Measurements from ENCODE around the gene CHRDL2.
"Not testable (repeated sequence)": the region's sequence is repeated elsewhere in the genome, so short reads cannot be mapped to it uniquely, and the experiment has no call there.

Gene CHRDL2

GRCh38 chr11:74662487-74663103, 68.6 kb downstream of the CHRDL2 start:
- DNase-seq (ENCODE audit: extremely low read depth, low read depth), result no peak
- H3K4me3 ChIP-seq (replicated peaks; ENCODE audit: low read depth, low read length), result no peak overlapping the region
- TF ChIP-seq CTCF (IDR thresholded peaks at IDR 0.05; ENCODE audit: low read depth, low read length, missing control alignments), result no peak

- DNase-seq (ENCODE audit: extremely low read depth, low read depth); H3K4me3 ChIP-seq (replicated peaks; ENCODE audit: low read depth, low read length): not testable (repeated sequence)
These were observed 72.1 kb downstream of the CHRDL2 start for GRCh38 chr11:74659124-74659523.

GRCh38 chr11:74654976-74655375, 76.2 kb downstream of the CHRDL2 start:
- DNase-seq (ENCODE audit: extremely low read depth, low read depth), result no peak
- H3K4me3 ChIP-seq (replicated peaks; ENCODE audit: low read depth, low read length), result no peak overlapping the region
- no peak for TF ChIP-seq CTCF (IDR thresholded peaks at IDR 0.05; ENCODE audit: low read depth, low read length, missing control alignments)

- TF ChIP-seq CTCF (IDR thresholded peaks at IDR 0.05; ENCODE audit: low read depth, low read length, missing control alignments), result no peak
- peak; percentile 79 for DNase-seq (ENCODE audit: extremely low read depth, low read depth)
- H3K4me3 ChIP-seq (replicated peaks; ENCODE audit: low read depth, low read length), result no peak overlapping the region
These were observed 80.7 kb downstream of the CHRDL2 start for GRCh38 chr11:74650498-74650897.

- no peak for TF ChIP-seq CTCF (IDR thresholded peaks at IDR 0.05; ENCODE audit: low read depth, low read length, missing control alignments)
- no peak overlapping the region for H3K4me3 ChIP-seq (replicated peaks; ENCODE audit: low read depth, low read length)
- DNase-seq (ENCODE audit: extremely low read depth, low read depth), result no peak
These were observed 82.3 kb downstream of the CHRDL2 start for GRCh38 chr11:74648894-74649293.

GRCh38 chr11:74647831-74648230, 83.4 kb downstream of the CHRDL2 start:
- no peak overlapping the region for H3K4me3 ChIP-seq (replicated peaks; ENCODE audit: low read depth, low read length)
- DNase-seq (ENCODE audit: extremely low read depth, low read depth), result no peak
- no peak for TF ChIP-seq CTCF (IDR thresholded peaks at IDR 0.05; ENCODE audit: low read depth, low read length, missing control alignments)

- no peak for TF ChIP-seq CTCF (IDR thresholded peaks at IDR 0.05; ENCODE audit: low read depth, low read length, missing control alignments)
- DNase-seq (ENCODE audit: extremely low read depth, low read depth), result no peak
- no peak overlapping the region for H3K4me3 ChIP-seq (replicated peaks; ENCODE audit: low read depth, low read length)
These were observed 83.8 kb downstream of the CHRDL2 start for GRCh38 chr11:74647404-74647803.
